Neutrophil (primary cell): ENCODE results near the gene CCND2.
A peak's percentile ranks its signal among the peaks of the same experiment; 100 is the strongest.

Source experiments
- H3K27ac ChIP-seq: fragments of 200-600 bp; sonication (generic); 2 replicates; pipeline ENCODE4 v1.5.1; 2016; ENCODE audit warnings: mild to moderate bottlenecking, moderate library complexity
- H3K27me3 ChIP-seq: fragments of 200-600 bp; sonication (generic); 2 replicates; pipeline ENCODE4 v1.6.0; 2016; ENCODE audit warnings: mild to moderate bottlenecking
- H3K36me3 ChIP-seq: fragments of 200-600 bp; sonication (generic); 2 replicates; pipeline ENCODE4 v1.5.1; 2017
- H3K4me1 ChIP-seq, 2 experiments: fragments of 200-600 bp in 1 of 2; sonication (generic) in 1 of 2; 1 replicate in 1 of 2; 2 replicates in 1 of 2; pipeline versions ENCODE4 v1.5.1 to v1.6.1; 2013 to 2016; ENCODE audit warnings: low read depth in 1 of 2, low read length in 1 of 2, mild to moderate bottlenecking in 1 of 2, moderate library complexity in 1 of 2; ENCODE audit not compliant: control insufficient read depth in 1 of 2, insufficient read depth in 1 of 2
- H3K4me3 ChIP-seq, 2 experiments: fragments of 200-600 bp in 1 of 2; sonication (generic) in 1 of 2; 1 replicate in 1 of 2; 2 replicates in 1 of 2; pipeline ENCODE4 v1.5.1; 2013 to 2016; ENCODE audit warnings: low read depth in 1 of 2, low read length in 1 of 2, mild to moderate bottlenecking in 1 of 2, moderate library complexity in 1 of 2
- H3K9me3 ChIP-seq: fragments of 200-600 bp; sonication (generic); 2 replicates; pipeline ENCODE4 v1.5.1; 2016
- TF ChIP-seq, protein P1 (sequence below): fragments of 200-600 bp; sonication (generic); IDR thresholded peaks from 2 replicates; pipeline ENCODE4 v1.5.1; 2016; ENCODE audit warnings: antibody characterized with exemption

The CCND2 gene

DNA sequence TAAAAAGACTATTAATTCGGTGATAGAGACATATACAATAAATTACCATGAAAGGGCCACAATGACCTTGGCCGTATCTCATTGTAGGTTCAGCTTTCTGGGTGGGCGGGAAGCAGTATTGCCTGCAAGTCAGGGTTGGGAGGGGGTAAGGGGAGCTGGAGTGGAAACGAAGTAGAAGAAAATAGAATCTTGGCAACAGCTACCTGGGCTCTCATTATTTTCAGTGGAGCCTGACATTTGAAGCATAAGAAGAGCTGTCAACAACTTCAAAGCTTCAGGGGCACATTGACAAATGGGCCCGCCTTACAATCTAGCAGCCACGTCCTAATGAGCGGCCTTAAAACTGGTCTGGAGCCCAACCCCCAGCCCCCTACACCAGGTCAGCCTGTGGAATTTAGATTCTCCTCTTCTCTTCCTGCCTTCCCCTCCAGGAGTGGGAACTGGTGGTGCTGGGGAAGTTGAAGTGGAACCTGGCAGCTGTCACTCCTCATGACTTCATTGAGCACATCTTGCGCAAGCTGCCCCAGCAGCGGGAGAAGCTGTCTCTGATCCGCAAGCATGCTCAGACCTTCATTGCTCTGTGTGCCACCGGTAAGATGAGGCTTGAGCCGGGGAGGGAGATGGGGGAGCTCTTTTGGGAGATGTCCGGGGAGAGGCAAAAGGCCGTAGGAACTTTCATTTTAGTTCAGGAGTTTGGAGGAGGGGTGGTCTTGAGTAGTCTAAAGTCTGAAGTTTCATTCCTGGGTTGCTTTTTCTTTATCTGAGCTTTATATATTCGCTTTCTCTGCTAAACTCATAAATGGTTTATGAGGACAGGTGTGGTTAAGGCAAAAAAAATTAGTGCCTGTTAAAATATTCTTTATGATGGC, 5.0 kb downstream of the CCND2 start:
- H3K9me3 ChIP-seq: no peaks in the 10 kb centered on the region
- H3K4me1 ChIP-seq: peaks cover 36 to 43% of the 10 kb centered on the region in 2 experiments
- TF ChIP-seq, protein P1, sequence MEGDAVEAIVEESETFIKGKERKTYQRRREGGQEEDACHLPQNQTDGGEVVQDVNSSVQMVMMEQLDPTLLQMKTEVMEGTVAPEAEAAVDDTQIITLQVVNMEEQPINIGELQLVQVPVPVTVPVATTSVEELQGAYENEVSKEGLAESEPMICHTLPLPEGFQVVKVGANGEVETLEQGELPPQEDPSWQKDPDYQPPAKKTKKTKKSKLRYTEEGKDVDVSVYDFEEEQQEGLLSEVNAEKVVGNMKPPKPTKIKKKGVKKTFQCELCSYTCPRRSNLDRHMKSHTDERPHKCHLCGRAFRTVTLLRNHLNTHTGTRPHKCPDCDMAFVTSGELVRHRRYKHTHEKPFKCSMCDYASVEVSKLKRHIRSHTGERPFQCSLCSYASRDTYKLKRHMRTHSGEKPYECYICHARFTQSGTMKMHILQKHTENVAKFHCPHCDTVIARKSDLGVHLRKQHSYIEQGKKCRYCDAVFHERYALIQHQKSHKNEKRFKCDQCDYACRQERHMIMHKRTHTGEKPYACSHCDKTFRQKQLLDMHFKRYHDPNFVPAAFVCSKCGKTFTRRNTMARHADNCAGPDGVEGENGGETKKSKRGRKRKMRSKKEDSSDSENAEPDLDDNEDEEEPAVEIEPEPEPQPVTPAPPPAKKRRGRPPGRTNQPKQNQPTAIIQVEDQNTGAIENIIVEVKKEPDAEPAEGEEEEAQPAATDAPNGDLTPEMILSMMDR: no peak
- H3K4me3 ChIP-seq: peak overlapping the region in 1 of 2 experiments; percentile 32
- no peaks in the 10 kb centered on the region for H3K27me3 ChIP-seq
- H3K27ac ChIP-seq: peak overlapping the region; percentile 65
- peaks cover 38% of the 10 kb centered on the region for H3K36me3 ChIP-seq

DNA sequence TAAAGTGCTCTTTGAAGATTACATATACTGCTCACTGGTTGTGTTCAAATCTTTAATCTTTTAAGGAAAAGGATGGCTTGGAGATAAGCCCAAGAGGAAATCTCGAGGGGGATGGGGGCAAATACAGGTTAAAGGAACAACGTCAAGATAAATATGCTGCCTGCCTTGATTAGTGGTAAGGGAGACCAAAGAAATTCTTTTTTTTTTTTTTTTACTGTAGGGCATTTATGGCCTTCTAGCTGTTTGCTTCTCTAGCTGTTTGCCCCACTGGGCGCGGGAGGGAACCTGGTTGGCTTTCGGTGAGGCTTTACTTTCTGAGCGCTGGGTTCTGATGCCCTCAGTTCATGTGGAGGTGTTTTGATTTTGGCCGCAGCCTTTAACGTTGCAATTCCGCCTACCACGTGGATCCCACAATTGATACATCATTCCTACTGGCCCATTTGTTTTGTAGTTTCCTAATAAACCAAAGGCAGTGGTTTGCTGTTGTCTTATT, 5.7 kb downstream of the CCND2 start:
- Histone ChIP-seq H3K4me3 (peak overlapping the region in 1 of 2 experiments; percentile 32), H3K4me1 (peaks cover 36% of the 10 kb centered on the region in 2 experiments), H3K36me3 (peaks cover 45% of the 10 kb centered on the region)

DNA sequence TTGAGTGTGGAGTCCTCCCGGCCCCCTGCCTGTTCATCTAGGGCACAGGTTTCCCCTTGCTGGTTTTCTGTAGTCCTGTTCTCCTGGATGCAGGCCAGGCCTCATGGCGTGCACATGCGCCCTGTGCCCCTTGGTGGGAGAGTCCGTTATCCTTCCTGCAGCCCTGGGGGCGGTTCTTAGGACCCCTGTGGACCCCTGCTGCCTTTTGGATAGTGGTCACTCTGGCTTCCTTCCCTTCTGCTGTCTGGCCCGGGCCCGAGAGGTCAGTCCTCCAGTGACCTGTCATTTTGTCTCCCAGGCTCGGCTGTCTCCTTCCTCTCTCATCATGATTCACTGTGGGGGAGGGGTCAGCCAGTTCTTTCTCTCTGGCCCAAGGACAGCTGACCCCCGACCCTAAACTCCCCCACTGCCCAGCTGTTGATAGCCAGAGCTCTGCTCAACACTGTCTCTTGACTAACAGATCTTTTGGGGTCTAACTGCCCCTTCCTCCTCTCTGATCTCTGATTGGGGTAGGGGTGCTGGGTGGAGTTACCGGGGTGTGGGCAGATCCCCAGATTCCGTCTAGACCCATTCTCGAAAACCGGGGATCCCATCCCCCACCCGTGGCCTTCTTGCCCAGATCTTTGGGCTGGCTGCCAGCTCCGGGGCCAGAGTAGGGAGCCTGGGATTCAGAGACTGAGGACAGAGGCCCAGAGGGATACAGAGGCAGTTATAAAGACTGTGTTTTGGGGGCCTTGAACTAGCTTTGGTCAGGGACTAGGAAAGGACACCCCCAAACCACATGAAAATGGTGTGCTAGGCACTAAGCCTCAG, 7.0 kb downstream of the CCND2 start:
- no peak overlapping the region for H3K4me3 ChIP-seq
- no peak overlapping the region for H3K27ac ChIP-seq
- TF ChIP-seq, protein P1: no peak
- H3K27me3 ChIP-seq: no peaks in the 10 kb centered on the region
- H3K9me3 ChIP-seq: no peaks in the 10 kb centered on the region
- peaks cover 30 to 32% of the 10 kb centered on the region in 2 experiments for H3K4me1 ChIP-seq
- H3K36me3 ChIP-seq: peaks cover 55% of the 10 kb centered on the region

More for the DNA sequence above, 5.7 kb downstream of the CCND2 start:
- Histone ChIP-seq H3K27me3 (no peaks in the 10 kb centered on the region), H3K9me3 (no peaks in the 10 kb centered on the region), H3K27ac (peak overlapping the region; percentile 65)
- TF ChIP-seq, protein P1: no peak

DNA sequence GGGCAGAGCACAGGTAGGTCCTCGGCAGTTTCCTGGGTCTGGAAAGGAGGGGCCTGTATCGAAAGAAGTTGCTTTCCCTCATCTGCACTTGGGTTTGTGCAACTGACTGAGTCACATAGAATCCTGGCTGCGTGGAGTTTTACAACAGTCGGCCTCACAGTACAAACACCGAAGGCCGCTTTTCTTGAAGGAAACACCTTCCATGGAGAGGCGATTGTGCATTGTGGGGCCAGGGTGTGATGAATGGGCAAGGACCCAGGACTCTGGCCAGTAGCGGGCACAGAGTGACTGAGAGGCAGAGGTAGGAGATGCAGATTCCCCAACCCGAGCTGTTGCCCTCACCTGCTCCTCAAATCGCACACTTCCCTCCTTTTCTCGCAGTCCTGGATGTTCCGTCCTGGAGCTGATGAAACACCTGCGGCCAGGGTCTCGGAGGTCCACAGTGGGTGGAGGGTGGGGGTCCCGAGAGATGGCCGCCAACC, 7.7 kb downstream of the CCND2 start:
- Histone ChIP-seq H3K9me3 (no peaks in the 10 kb centered on the region), H3K4me1 (peaks cover 29 to 32% of the 10 kb centered on the region in 2 experiments), H3K4me3 (no peak overlapping the region), H3K27me3 (no peaks in the 10 kb centered on the region), H3K27ac (no peak overlapping the region), H3K36me3 (peaks cover 55% of the 10 kb centered on the region)
- TF ChIP-seq, protein P1: no peak

DNA sequence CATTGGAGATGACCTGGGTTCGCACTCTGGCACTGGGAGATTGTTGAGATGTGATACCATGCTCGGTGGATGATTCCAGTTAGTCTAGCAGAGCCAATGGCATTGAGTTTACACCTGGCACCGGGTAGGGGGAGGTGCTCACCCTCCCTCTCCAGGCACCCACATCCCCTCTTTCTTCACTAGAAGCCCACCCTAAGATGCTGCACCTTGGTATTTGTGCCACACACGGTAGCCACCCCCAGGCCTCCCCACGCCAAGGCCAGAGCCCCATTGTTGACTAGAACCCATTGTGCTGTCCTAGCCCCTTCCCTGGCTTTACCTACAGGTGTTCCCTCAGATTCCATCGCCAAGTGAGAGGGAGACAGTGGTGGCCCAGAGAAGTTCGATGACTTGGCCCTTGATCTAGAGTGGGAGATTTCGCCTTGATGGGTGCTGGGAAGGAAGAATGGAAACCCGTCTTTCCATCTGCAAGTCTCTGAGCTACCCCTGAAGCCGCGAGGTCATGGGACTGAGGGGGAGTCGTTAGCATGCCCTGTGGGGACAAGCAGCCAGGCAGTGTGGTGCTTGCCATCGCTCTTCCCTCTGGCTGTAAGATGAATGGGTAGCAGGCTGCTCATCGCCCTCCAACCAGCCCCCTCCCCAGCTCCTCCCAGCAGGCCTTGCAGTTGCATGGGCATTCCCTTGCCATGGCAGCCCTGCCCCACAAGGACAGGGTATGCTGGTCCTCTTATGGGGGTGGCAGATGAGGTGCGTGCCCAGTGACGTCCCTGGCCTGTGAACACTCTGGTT, 8.7 kb downstream of the CCND2 start:
- Histone ChIP-seq H3K36me3 (peaks cover 55% of the 10 kb centered on the region), H3K27ac (no peak overlapping the region), H3K9me3 (no peaks in the 10 kb centered on the region), H3K4me1 (peaks cover 27 to 31% of the 10 kb centered on the region in 2 experiments), H3K27me3 (no peaks in the 10 kb centered on the region), H3K4me3 (no peak overlapping the region)
- TF ChIP-seq, protein P1: no peak
